ENCODE data around the gene ZBTB42.

DNA sequence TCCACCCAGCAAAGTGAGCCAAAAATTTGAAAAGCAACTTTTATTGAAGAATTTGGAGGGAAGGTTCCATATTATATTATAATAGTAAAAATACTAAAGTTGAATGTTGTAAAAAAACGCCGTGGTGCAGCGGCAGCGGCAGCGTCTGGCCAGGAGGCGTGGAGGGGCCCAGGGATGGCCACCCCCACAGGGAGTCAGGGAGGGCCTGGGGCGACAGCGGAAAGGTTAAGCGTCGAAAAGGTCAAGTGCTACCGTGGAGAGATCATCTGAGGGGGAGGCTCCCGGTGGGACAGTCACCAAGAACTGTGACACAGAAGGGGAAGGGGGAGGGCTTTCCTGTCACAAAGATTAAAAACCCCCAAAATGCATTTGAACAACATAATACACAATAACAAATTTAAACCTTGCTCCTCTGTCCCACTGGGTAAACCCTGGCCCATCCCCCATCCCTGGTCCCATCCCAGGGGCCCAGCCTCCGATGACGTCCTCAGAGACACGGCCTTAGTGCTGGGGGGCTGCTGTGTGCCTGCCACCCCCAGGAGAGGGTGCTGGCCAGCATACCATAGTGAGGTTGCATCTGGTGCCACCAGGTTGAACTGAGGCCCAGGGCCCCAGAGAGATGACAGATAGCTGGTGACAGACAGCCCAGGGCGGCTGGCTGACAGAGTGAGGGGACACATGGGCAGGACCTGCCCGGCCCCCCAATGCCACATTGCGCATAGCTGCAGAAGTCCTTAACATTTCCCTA is 31.4 kb upstream of the ZBTB42 start:
- TF ChIP-seq TAF1 (IDR thresholded peaks at IDR 0.05; ENCODE audit: borderline replicate concordance, low read depth, low read length) (no peak), FOSL2 (IDR thresholded peaks at IDR 0.05; ENCODE audit: borderline replicate concordance, low read depth) (no peak), CHD2 (IDR thresholded peaks at IDR 0.05; ENCODE audit: low read length, partially characterized antibody) (no peak), EZH2phosphoT487 (IDR thresholded peaks at IDR 0.05; ENCODE audit: borderline replicate concordance, low read depth) (no peak), RAD21 (IDR thresholded peaks at IDR 0.05; ENCODE audit: low read length) (no peak), RCOR1 (IDR thresholded peaks at IDR 0.05; ENCODE audit: low read length) (no peak), SMC3 (IDR thresholded peaks at IDR 0.05; ENCODE audit: low read depth, low read length) (no peak), EP300 (IDR thresholded peaks at IDR 0.05; ENCODE audit: borderline replicate concordance in 1 of 2, low read depth in 1 of 2, low read length in 1 of 2) (no peak), SIN3A (IDR thresholded peaks at IDR 0.05; ENCODE audit: borderline replicate concordance, low read depth, low read length) (no peak), NRF1 (IDR thresholded peaks at IDR 0.05; ENCODE audit: low read depth, low read length) (no peak), JUND (IDR thresholded peaks at IDR 0.05) (no peak), MXI1 (IDR thresholded peaks at IDR 0.05; ENCODE audit: low read depth, low read length) (no peak)
- TF ChIP-seq, protein P1, sequence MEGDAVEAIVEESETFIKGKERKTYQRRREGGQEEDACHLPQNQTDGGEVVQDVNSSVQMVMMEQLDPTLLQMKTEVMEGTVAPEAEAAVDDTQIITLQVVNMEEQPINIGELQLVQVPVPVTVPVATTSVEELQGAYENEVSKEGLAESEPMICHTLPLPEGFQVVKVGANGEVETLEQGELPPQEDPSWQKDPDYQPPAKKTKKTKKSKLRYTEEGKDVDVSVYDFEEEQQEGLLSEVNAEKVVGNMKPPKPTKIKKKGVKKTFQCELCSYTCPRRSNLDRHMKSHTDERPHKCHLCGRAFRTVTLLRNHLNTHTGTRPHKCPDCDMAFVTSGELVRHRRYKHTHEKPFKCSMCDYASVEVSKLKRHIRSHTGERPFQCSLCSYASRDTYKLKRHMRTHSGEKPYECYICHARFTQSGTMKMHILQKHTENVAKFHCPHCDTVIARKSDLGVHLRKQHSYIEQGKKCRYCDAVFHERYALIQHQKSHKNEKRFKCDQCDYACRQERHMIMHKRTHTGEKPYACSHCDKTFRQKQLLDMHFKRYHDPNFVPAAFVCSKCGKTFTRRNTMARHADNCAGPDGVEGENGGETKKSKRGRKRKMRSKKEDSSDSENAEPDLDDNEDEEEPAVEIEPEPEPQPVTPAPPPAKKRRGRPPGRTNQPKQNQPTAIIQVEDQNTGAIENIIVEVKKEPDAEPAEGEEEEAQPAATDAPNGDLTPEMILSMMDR (IDR thresholded peaks at IDR 0.05): no peak
- TF ChIP-seq, protein P2, sequence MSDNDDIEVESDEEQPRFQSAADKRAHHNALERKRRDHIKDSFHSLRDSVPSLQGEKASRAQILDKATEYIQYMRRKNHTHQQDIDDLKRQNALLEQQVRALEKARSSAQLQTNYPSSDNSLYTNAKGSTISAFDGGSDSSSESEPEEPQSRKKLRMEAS (IDR thresholded peaks at IDR 0.05; ENCODE audit: low read depth): no peak
